CD4-positive, alpha-beta T cell treated with Interferon gamma for 1 hour (primary cell): ENCODE data around the gene APBA2.

Experiments
- DNase-seq: peaks from one replicate; pipeline ENCODE4 v3.0.0-alpha.2; 2020

Gene APBA2

DNA sequence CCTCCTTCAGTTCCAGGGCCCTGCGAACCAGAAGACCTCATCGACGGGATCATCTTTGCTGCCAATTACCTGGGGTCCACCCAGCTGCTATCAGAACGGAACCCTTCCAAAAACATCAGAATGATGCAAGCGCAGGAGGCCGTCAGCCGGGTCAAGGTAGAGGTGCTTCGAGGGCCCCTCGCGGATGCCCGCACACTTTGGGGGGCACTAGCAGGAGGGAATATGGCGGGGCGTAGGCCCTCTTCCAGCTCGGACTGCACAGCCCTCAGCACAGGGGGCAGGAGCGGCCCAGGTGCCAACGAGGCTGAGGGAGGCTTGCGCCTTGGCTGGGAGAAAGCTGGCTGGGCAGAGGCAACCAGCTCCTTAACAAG is 207.3 kb downstream of the APBA2 start:
- no peak for DNase-seq

DNA sequence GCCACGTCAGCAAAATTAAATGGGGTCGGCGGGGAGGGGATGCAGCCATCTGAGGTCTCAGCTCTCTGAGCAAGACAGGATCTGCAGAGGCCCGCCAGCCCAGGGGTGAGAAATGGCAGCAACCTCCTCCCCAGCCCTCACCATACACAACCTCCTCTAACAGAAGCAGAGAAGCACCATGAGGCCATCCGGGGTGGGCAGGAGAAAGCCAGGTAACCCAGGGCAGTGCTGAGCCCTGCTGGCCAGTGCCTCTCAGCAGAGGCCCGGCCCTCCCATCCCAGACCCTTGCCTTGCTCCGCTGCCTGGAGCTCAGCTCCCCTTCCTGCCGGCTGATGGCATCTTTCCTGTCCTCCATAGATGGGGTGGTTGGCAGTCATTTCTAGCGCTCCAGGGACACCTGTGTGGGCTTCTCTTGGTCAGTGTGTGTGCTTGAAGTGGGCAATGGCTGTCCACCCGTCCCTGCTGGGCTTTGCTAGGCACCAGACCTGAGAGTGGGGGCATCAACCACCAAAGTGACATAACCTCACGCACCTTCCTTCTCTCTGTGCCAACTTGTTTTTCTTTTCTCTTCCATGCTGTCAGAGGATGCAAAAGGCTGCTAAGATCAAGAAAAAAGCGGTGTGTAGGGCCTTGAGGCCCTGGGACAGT is 208.0 kb downstream of the APBA2 start:
- DNase-seq = no peak

DNA sequence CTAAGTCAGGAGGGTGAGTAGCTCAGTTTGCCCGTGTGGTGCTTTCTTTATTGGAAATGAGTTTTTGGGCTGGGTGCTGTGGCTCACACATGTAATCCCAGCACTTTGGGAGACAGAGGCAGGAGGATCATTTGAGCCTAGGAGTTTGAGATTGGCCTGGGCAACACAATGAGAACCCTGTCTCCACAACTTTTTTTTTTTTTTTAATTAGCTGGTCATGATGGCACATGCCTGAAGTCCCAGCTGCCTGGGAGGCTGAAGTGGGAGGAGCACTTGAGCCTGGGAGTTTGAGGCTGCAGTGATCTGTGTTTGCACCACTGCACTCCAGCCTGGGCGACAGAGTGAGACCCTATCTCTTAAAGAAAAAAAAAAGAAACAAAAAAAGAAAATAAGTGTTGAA is 208.9 kb downstream of the APBA2 start:
- no peak for DNase-seq

DNA sequence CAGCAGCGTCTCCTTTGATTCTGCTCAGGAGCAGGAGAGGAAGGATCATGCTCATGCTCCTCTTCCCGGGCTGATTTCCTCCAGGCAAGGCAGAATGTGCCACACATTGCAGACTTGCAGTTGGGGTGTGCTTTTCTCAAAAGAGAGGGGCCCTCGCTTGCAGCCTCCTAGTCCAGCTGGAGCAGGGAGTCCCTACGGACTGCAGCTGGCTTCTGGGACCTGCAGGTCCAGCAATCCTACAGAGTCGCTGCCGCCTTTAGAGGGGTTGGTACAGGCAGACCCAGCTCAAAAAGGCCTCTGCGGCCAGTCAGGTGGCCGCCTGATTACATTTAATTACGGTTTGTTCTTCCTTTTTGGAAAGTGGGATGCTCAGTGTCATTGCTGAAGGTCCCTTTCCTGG is 210.0 kb downstream of the APBA2 start:
- DNase-seq = no peak

DNA sequence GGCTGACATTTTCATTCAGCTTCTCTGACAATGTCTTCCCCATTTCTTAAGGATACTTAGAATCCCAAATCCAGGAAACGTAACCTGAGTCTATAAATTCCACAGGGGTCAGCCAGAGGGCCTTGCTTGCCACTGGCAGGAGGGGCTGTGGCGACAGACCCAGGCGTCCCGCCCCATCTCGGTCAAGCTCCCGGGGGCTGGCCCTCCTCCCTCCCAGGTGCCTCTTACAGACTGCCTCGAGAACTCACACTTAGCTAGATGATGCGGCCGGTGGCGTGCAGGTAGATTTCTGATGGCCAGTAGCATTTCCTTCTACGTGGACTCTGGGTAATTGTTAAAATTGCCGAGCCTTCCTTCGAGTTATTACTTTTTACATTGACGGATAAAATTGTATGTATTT is 211.4 kb downstream of the APBA2 start:
- no peak for DNase-seq

DNA sequence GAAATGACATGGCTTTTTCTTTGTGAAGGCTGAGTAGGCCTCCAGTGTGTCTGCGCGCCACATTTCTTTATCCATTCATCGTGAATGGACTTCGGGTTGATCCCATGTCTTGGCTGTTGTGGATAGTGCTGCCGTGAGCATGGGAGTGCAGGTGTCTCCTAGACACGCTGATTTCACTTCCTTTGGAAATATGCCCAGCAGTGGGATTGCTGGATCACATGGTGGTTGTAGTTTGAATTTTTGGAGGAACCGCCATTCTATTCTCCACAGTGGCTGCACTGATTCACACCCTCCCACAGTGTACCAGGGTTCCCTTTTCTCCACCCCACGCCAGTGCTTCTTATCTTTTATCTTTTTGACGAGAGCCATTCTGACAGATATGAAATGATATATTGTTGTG is 212.2 kb downstream of the APBA2 start:
- no peak for DNase-seq

DNA sequence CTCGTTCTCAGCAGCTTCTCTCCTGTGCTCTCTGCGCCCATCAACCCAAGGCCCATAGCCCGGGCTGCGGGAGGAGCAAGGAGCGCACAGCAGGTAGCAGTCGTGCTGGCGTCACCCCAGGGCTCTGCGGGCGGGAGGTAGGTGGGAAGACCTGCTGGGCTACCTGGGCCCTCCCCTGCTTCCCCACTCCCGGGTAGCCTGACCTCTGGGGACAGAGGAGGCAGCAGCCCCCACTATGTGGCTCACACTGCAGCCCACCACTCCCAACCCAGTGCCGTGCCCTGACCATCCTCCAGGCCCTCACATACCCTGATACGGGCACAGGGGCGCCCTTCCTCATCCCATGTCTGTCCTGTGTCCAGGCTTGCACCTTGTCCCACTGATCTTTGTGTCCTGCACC is 212.9 kb downstream of the APBA2 start:
- DNase-seq = no peak

DNA sequence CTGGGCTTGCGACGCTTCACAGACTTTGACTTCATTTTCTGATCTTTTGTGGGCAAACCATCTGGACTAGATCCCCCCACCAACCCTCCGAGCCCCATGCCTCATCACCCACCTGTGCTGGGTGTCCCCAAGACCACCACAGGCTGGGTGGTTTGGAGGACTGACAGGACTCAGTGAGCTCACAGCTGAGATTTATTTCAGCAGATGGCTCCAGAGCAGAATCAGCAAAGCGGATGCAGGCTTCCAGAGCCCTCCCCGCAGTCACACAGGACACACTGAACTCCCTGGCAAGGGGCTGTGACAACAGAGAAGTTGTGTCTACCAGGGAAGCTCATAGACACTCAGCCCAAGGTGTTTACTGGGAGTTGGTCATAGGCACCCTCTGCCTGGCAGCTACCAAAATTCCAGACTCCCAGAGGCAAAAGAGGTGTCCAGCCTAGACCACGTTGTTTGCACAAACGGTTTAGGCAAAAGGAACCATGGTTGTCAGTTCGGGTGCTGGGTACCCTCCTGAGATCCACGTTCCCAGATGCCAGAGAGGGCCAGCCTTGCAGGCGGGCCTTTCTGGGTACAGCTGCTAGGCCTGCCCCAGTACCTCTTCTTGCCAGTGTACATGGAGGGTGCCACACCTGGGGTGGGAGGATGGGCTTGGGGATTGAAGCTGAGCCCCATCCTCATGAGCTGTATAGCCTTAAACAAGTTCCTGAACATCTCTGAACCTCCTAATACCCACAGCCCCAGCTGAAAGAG is 213.5 kb downstream of the APBA2 start:
- no peak for DNase-seq

DNA sequence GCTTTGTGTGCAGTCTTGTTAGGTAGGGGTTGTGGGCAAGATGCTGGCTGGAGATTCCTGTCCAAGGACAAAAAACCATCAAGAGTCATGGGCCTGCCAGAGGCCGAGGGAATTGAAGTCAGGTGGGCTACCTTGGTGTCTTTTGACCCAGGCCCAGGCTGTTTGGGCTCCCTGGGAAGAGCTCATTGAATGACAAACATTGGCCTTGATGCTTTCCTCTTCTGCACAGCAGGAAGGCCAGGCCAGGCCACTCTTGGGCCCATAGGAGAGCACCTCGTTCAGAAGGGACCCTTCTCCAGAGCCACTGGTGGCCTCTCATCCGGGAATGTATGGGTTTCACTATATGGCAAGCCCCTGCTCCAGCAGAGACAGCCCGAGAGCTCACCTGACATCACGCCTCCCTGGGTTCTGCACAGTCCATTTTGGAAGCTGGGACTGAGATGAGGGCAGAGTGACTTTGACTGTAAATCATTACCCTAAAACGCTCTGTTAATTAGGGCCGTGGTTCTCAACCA is 214.8 kb downstream of the APBA2 start:
- DNase-seq = no peak

DNA sequence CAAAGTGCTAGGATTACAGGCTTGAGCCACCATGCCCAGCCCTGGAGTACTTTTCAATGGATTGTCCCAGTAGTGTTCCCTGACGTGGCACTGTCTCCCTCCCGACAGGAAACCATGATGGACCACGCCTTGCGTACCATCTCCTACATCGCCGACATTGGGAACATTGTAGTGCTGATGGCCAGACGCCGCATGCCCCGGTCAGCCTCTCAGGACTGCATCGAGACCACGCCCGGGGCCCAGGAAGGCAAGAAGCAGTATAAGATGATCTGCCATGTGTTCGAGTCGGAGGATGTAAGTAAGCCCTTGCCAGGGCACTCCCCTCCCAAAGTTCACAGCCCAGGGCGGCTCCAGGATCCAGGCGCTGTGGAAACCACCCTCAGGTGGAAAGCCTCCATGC is 215.7 kb downstream of the APBA2 start:
- no peak for DNase-seq

DNA sequence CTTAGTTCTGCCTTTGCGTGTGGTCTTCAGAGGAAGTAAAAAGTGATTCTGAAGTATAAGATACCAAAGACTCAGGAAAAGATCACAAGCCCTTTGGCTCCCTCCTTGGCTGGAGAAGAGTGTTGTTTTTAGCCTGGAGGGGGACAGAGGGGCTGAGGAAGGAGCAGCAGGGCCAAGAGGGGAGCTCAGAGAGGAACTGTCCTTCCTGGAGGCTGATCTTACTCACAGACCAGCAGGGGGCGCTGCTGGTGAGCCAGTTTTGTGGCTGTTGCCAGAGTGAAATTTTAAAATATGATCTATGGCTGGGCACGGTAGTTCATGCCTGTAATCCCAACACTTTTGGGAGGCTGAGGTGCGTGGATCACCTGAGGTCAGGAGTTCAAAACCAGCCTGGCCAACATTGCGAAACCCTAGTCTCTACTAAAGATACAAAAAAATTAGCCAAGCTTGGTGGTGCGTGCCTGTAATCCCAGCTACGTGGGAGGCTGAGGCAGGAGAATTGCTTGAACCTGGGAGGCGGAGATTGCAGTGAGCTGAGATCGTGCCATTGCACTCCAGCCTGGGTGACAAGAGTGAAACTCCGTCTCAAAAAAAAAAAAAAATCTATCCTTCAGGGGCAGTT is 216.5 kb downstream of the APBA2 start:
- peak; percentile 28 for DNase-seq

DNA sequence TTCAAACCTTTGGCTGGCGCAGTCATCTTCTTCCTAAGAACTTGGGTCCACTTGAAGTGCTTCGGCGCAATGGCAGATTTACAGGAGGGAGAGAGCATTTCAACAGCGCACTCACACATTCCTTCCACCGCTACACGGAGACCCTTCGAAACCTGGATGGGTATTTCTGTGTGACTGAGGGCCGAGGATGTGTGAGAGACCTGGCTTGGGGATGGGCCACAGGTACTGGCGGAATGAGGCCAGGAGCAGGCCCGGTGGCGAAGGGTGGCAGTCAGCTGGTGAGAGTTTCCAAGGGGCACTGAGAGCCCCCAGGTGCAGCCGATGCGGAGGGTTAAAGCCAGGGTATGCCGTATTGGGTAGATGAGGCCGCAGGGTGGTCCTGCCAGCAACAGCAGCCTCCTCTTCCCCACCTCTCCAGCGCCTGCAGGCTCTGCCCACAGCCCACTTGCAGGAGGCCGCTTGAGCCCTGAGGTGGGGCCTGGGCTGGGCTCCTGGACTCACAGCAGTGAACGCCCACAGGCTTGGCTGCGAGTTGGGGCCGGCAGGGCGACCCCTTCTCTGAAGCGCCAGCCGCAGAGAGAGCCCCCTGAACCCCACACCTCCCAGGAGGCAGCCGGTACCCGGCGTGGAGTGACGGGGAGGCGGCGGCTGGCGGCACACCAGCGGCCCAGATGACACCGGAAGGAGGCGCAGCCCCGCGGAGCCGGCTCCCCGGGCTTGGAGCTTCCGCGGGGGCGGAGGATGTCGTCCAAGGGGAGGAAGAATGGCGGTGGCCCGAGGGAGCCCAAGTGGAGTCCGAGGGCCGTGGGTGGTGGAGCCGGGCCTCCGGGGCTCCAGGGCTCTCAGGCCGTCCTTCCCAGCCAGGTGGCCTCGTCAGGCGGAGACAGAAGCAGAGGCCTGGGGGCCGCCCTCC is 217.4 kb downstream of the APBA2 start:
- no peak for DNase-seq

DNA sequence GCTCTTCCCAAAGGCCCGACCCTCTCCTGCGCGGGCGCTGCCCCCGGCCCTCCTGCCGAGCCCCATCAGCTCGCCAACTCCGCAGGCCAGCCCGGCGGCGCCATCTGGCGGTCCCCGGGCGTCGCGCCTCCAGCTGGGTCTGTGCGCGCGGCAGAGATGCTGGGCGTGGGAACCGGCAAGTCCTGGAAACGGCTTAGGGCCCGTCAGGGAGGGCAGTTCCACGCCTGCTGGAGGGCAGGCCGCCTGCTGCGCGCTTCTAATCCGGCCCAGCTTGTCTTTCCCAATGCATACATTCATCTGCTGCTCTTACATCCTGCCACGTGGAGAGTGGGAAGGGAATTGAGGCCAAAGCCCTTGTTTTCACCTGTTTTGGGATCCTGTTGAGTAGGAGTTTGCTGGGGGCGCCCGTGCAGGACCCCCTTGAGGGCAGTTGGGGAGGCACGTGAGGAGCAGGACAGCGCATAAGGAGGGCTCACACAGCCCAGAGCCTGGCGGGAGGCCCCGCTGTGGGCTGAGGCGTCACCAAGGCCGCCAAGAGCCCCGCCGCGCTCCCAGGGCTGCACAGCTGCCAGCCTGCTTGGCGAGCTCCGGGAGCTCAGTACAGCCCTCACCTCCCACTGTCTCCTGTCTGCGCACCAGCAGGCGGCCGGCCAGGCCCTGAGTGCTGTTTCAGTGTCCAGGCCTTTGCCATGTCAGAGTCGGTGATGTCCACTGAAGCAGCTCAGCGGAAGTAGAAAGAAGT is 218.2 kb downstream of the APBA2 start:
- peak; percentile 39 for DNase-seq

DNA sequence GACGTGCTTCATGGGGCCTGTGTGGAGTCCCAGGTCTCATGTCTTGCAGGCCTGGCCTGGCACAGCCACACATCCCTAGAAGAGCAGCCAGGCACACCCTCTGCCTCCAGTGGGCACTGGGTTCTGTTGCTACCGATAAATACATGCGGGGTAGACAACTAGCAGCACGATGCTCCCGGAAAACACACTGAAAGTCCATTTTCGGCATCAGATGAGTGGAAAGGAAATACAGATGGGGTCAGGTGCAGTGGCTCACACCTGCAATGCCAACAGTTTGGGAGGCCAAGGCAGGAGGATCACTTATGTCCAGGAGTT is 218.7 kb downstream of the APBA2 start:
- no peak for DNase-seq

DNA sequence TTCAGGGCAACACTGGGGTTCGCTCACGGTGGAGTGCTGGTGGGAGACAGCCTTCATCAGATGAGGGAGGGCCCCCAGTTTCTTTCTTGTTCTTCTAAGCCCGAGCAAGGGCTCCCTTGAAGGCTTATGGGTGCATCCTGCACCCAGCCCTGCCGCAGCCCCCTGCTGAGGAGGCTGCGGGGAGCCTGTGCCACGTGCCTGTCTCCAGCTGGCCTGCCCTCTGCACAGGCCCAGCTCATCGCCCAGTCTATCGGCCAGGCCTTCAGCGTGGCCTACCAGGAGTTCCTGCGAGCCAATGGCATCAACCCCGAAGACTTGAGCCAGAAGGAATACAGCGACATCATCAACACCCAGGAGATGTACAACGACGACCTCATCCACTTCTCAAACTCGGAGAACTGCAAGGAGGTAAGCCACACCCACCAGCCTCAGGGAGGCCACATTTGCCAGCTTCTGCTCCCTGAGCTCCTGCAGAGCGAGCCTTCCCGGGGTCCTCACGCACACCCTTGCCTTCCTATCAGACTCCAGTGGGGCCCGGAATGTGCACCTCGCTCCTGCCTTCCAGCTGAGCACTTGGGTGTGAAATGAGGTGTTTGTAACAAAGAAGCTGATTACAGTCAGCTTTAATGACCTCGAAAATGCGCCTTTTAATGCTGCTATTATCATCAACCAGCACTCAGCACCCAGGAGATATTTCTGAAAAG is 219.5 kb downstream of the APBA2 start:
- DNase-seq = no peak

DNA sequence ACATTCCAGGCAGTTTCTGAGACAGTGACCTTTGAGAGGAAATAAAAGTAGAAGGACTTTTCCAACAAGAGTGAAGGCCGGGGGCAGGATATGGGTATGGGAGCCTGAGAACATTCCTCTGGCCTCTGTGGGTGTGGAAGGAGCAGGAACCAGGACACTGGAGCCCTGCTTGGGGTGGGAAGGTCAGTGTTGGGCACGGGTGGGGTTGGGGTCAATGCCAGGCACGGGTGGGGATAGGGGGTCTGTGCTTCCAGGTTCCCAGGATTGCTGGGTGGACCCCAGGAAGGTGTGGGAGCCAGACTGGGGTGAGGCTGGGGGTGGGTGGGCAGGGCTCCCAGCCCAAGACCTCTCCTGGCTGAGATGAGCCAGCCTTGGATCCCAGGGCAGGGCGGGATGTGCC is 220.3 kb downstream of the APBA2 start:
- DNase-seq = no peak

DNA sequence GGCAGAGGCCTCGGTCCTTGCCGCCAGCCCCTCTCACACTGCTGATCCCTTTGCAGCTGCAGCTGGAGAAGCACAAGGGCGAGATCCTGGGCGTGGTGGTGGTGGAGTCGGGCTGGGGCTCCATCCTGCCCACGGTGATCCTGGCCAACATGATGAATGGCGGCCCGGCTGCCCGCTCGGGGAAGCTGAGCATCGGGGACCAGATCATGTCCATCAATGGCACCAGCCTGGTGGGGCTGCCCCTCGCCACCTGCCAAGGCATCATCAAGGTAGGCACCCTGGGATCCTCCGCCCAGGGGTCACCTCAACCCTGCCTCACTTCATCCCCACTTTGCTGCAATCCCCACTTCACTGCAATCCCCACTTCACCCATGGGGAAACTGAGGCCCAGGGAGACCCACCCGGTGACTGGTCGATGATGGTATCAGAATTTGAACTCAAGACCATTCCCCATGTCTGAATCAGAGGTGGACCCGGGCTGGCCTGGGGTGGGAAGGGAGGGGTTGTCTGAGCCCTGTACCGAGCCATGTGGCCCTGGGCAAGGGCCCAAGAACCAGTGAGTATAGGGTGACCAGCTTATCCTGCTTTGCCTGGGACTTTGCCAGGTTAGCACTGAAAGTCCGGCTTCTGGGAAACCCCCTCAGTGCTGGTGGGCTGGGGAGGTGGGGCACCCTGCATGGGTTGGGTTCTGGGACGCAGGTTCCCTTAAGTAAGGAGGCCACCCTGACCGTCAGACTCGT is 220.9 kb downstream of the APBA2 start:
- no peak for DNase-seq

DNA sequence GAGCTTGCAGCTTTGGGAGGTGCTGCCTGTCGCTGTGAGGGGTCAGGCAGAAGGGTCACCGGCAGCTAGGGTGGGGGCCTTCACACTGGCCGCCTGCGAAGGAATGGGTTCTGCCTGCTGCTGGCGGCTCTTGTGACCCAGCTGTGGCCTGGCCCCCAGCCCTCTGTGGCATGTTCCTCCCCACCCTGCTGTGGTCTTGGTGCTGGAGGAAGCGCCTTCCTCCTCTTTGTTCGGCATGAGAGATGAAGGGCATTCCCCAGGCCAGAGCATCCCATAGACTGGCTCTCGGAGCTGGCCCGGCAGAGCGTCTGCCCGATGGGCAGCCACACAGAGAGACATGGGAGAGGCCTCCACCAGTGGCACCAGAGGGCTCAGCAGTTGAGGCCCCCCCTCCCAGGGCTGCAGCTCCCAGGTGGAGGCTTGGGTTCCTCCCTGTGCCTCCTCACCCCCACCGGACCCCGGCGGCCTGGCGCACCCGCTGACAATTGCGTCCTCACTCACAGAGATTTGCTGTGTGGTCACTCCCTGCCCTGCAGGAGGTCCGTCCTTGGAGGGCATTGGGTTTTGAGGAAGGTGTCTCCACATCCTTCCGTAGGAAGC is 221.6 kb downstream of the APBA2 start:
- no peak for DNase-seq

DNA sequence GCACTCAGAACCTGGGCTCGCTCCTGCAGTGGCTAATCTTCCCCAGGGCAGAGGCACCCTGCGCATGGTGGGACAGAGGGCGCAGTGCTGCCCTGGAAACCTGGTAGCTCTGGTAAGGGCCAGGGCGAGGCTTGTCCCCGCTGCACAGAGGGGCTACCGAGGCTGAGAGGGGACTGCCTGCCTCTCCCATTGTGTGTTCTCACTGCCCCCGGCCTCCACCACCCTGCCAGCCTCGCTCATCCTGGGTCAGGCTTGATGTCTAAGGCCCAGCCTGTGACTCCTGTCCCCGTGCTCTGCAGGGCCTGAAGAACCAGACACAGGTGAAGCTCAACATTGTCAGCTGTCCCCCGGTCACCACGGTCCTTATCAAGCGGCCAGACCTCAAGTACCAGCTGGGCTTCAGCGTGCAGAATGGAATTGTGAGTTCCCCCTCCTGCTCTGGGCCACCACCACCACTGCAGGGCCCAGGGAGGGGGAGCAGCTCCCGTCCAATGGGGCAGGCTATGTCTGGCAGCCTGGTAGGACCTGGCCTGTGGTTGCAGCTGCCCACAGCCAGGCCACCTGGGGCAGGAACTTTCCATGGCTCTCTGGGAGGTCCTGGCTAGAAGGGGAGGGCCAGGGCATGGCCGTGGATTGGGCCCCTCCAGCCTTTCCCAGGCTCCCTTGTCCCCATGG is 222.3 kb downstream of the APBA2 start:
- DNase-seq = no peak

DNA sequence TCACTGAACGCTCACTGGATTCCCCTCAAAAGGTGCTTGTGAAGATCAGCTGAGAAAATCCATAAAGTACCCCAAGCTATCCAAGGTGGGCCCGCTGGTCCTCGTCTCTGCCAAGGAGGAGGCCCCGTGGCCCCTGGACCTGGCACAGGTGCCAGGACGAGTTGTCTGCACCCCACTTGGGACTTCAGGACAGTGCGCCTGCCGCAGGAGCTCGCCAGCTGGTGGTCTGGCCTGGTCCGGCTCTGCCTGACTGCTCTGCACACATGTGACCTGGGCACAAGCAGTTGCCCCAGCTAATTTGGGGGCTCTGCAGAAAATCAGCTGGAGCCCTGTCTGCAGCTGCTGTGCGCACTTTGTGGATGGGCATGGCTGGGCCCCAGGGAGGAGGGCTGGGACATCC is 224.0 kb downstream of the APBA2 start:
- no peak for DNase-seq
